ENCODE data around the gene TMEM17.

The TMEM17 gene

GRCh38 chr2:62547854-62548253 is 41.9 kb upstream of the TMEM17 start:
- H3K4me3 ChIP-seq (replicated peaks; ENCODE audit: insufficient read depth, low read length), result no peak overlapping the region
- no peak overlapping the region for H3K27ac ChIP-seq (replicated peaks)
- no peak for TF ChIP-seq REST (IDR thresholded peaks at IDR 0.05; ENCODE audit: insufficient replicate concordance, low read depth)
- TF ChIP-seq POLR2AphosphoS5 (IDR thresholded peaks at IDR 0.05; ENCODE audit: low read depth), result no peak
- TF ChIP-seq SPI1 (IDR thresholded peaks at IDR 0.05; ENCODE audit: borderline replicate concordance, low read depth), result no peak
- TF ChIP-seq CTCF (IDR thresholded peaks at IDR 0.05; ENCODE audit: insufficient read depth, low read length), result no peak
- no peak for TF ChIP-seq GABPA (IDR thresholded peaks at IDR 0.05; ENCODE audit: low read depth)
- H3K27me3 ChIP-seq (ENCODE audit: insufficient read depth, poor library complexity, severe bottlenecking), result no peaks in the 10 kb centered on the region
- DNase-seq (ENCODE audit: low read depth in 1 of 2, low spot score in 1 of 2), result no peak

- Histone ChIP-seq H3K27me3 (ENCODE audit: insufficient read depth, poor library complexity, severe bottlenecking) (no peaks in the 10 kb centered on the region), H3K4me3 (replicated peaks; ENCODE audit: insufficient read depth, low read length) (no peak overlapping the region), H3K27ac (replicated peaks) (no peak overlapping the region)
- no peak for DNase-seq (ENCODE audit: low read depth in 1 of 2, low spot score in 1 of 2)
- TF ChIP-seq CTCF (IDR thresholded peaks at IDR 0.05; ENCODE audit: insufficient read depth, low read length) (no peak), POLR2AphosphoS5 (IDR thresholded peaks at IDR 0.05; ENCODE audit: low read depth) (no peak), GABPA (IDR thresholded peaks at IDR 0.05; ENCODE audit: low read depth) (no peak), REST (IDR thresholded peaks at IDR 0.05; ENCODE audit: insufficient replicate concordance, low read depth) (no peak), SPI1 (IDR thresholded peaks at IDR 0.05; ENCODE audit: borderline replicate concordance, low read depth) (no peak)
Measured at GRCh38 chr2:62545261-62545660, 39.3 kb upstream of the TMEM17 start.

GRCh38 chr2:62540408-62541168 is 34.6 kb upstream of the TMEM17 start:
- TF ChIP-seq SPI1 (IDR thresholded peaks at IDR 0.05; ENCODE audit: borderline replicate concordance, low read depth), result no peak
- TF ChIP-seq CTCF (IDR thresholded peaks at IDR 0.05; ENCODE audit: insufficient read depth, low read length), result no peak
- TF ChIP-seq POLR2AphosphoS5 (IDR thresholded peaks at IDR 0.05; ENCODE audit: low read depth), result no peak
- no peak for TF ChIP-seq REST (IDR thresholded peaks at IDR 0.05; ENCODE audit: insufficient replicate concordance, low read depth)
- no peak for TF ChIP-seq GABPA (IDR thresholded peaks at IDR 0.05; ENCODE audit: low read depth)
- Histone ChIP-seq H3K4me3 (replicated peaks; ENCODE audit: insufficient read depth, low read length) (no peak overlapping the region), H3K27ac (replicated peaks) (no peak overlapping the region), H3K27me3 (ENCODE audit: insufficient read depth, poor library complexity, severe bottlenecking) (no peaks in the 10 kb centered on the region)
- no peak for DNase-seq (ENCODE audit: low read depth in 1 of 2, low spot score in 1 of 2)

Measured in HL-60 (cell line).